Liver (tissue), 9 donors: Measurements from ENCODE around the gene ABLIM2. TPM values are rescaled to one million over a fixed set of nuclear protein-coding genes. Genes with fewer than 3 reads are reported as not detected.

Experiments used
- DNase-seq: peaks from one replicate; pipeline ENCODE4 v3.0.0-alpha.2; 2017; ENCODE audit warnings: low spot score
- H3K27ac ChIP-seq, 2 donors: one replicate each; pipeline ENCODE4 v1.7.0; 2013; ENCODE audit warnings: inconsistent platforms in 2 of 2, low read length in 2 of 2, control low read depth in 1 of 2, low read depth in 1 of 2, mild to moderate bottlenecking in 1 of 2
- H3K27me3 ChIP-seq, 4 donors: one replicate each; pipeline versions ENCODE4 v1.6.1 to v1.7.0; 2013; ENCODE audit warnings: low read length in 3 of 4, inconsistent platforms in 1 of 4, mild to moderate bottlenecking in 1 of 4, moderate library complexity in 1 of 4; ENCODE audit not compliant: control insufficient read depth in 4 of 4, insufficient read depth in 4 of 4
- H3K36me3 ChIP-seq, 4 donors: one replicate each; pipeline versions ENCODE4 v1.6.1 to v1.7.0; 2013; ENCODE audit warnings: low read length in 3 of 4, mild to moderate bottlenecking in 3 of 4, low read depth in 1 of 4, moderate library complexity in 1 of 4; ENCODE audit not compliant: control insufficient read depth in 4 of 4, insufficient read depth in 3 of 4
- H3K4me1 ChIP-seq, 4 donors: one replicate each; pipeline versions ENCODE4 v1.6.1 to v1.7.0; 2013; ENCODE audit warnings: low read length in 3 of 4, mild to moderate bottlenecking in 3 of 4, moderate library complexity in 1 of 4; ENCODE audit not compliant: control insufficient read depth in 4 of 4, insufficient read depth in 4 of 4
- H3K4me3 ChIP-seq, 3 donors: one replicate each; pipeline versions ENCODE4 v1.6.1 to v1.7.0; 2013; ENCODE audit warnings: low read length in 3 of 3, control low read depth in 1 of 3, low read depth in 1 of 3, mild to moderate bottlenecking in 1 of 3
- H3K9ac ChIP-seq, 2 donors: one replicate each; pipeline ENCODE4 v1.7.0; 2013; ENCODE audit warnings: low read length in 2 of 2, mild to moderate bottlenecking in 2 of 2, moderate library complexity in 2 of 2, control low read depth in 1 of 2, low read depth in 1 of 2
- H3K9me3 ChIP-seq, 4 donors: one replicate each; pipeline versions ENCODE4 v1.6.1 to v1.7.0; 2013; ENCODE audit warnings: low read length in 3 of 4; ENCODE audit not compliant: control insufficient read depth in 4 of 4
- ATF3 ChIP-seq: IDR thresholded peaks from 2 replicates; pipeline ENCODE4 v1.6.1; 2016; ENCODE audit warnings: antibody characterized with exemption
- CTCF ChIP-seq: fragments of 150-350 bp; IDR thresholded peaks from 2 replicates; pipeline ENCODE4 v1.5.1; 2017; ENCODE audit warnings: improper control_type of control experiment, low read depth, low read length; ENCODE audit not compliant: missing input control
- EGR1 ChIP-seq, 2 donors: IDR thresholded peaks; 2 replicates each; pipeline ENCODE4 v1.6.1; 2016 to 2018; ENCODE audit warnings: antibody characterized with exemption in 2 of 2, low read depth in 2 of 2
- FOXA1 ChIP-seq: IDR thresholded peaks from 2 replicates; pipeline ENCODE4 v1.6.1; 2016; ENCODE audit warnings: antibody characterized with exemption
- FOXA2 ChIP-seq: IDR thresholded peaks from 2 replicates; pipeline ENCODE4 v1.6.1; 2016; ENCODE audit warnings: antibody characterized with exemption
- GABPA ChIP-seq, 2 donors: IDR thresholded peaks in 1 of 2; conservative IDR thresholded peaks in 1 of 2; 2 replicates each; pipeline ENCODE4 v1.6.1; 2016; ENCODE audit warnings: antibody characterized with exemption in 2 of 2, mild to moderate bottlenecking in 1 of 2, moderate library complexity in 1 of 2
- HNF4A ChIP-seq, 2 donors: conservative IDR thresholded peaks; 2 replicates each; pipeline ENCODE4 v1.6.1; 2016; ENCODE audit warnings: antibody characterized with exemption in 2 of 2, mild to moderate bottlenecking in 2 of 2
- HNF4G ChIP-seq: IDR thresholded peaks from 2 replicates; pipeline ENCODE4 v1.6.1; 2016; ENCODE audit warnings: antibody characterized with exemption
- JUND ChIP-seq, 2 donors: IDR thresholded peaks; 2 replicates each; pipeline ENCODE4 v1.6.1; 2016; ENCODE audit warnings: antibody characterized with exemption in 2 of 2
- MAX ChIP-seq: IDR thresholded peaks from 2 replicates; pipeline ENCODE4 v1.6.1; 2016; ENCODE audit warnings: antibody characterized with exemption
- NR2F2 ChIP-seq: IDR thresholded peaks from 2 replicates; pipeline ENCODE4 v1.6.1; 2016; ENCODE audit warnings: antibody characterized with exemption
- RAD21 ChIP-seq, 2 donors: IDR thresholded peaks; 2 replicates each; pipeline ENCODE4 v1.6.1; 2016; ENCODE audit warnings: antibody characterized with exemption in 2 of 2, mild to moderate bottlenecking in 2 of 2
- REST ChIP-seq: IDR thresholded peaks from 2 replicates; pipeline ENCODE4 v1.6.1; 2016; ENCODE audit warnings: antibody characterized with exemption, mild to moderate bottlenecking
- RXRA ChIP-seq, 2 donors: IDR thresholded peaks; 2 replicates each; pipeline ENCODE4 v1.6.1; 2017 to 2018; ENCODE audit warnings: antibody characterized with exemption in 2 of 2, mild to moderate bottlenecking in 1 of 2
- SP1 ChIP-seq: IDR thresholded peaks from 2 replicates; pipeline ENCODE4 v1.6.1; 2018; ENCODE audit warnings: antibody characterized with exemption, mild to moderate bottlenecking
- TAF1 ChIP-seq: conservative IDR thresholded peaks from 2 replicates; pipeline ENCODE4 v1.6.1; 2016; ENCODE audit warnings: antibody characterized with exemption, mild to moderate bottlenecking
- YY1 ChIP-seq: IDR thresholded peaks from 2 replicates; pipeline ENCODE4 v1.6.1; 2016; ENCODE audit warnings: antibody characterized with exemption, mild to moderate bottlenecking
- ZBTB33 ChIP-seq: IDR thresholded peaks from 2 replicates; pipeline ENCODE4 v1.6.1; 2016; ENCODE audit warnings: antibody characterized with exemption
- WGBS: extraction: QIAGEN DNeasy Blood & Tissue Kit; methylation state at CpG from one replicate; pipeline ENCODE4 v1.1.7; 2013; 5-methylcytosine and 5-hydroxymethylcytosine counted together
- polyA plus RNA-seq, 2 donors: library from polyadenylated mRNA; stranded (reverse) in 1 of 2; unstranded in 1 of 2; fragments of 200-250 nt in 1 of 2; fragments of >200 nt in 1 of 2; fragmentation: Nextera tagmentation in 1 of 2; extraction: Ambion mirVana in 1 of 2; gene quantifications; one replicate each; pipeline versions ENCODE4 v1.2.1 to v1.2.3, GENCODE V29; 2013 to 2015
- total RNA-seq, 2 donors: library from RNA; depleted of rRNA; stranded (reverse); fragments of >200 nt; gene quantifications; one replicate each; pipeline ENCODE4 v1.2.3, GENCODE V29; 2014
- donor health status: healthy.
- donor health status: healthy.
- donor health status: healthy.
- donor health status: healthy.
- donor health status: healthy.

The ABLIM2 gene
- total and polyA plus RNA-seq, 4 donors = 0.75 to 2.5 (median 0.93) TPM

GRCh38 chr4:8171984-8172924 is 13.6 kb upstream of the ABLIM2 start:
- DNase-seq = no peak
- peaks cover 2 to 8% (median 6%) of the 10 kb centered on the region in 4 donors for H3K9me3 ChIP-seq
- WGBS = 81% methylated on average over 36 of the region's 36 CpGs
- H3K27ac ChIP-seq = no peak overlapping the region
- H3K9ac ChIP-seq = no peak overlapping the region
- no peaks in the 10 kb centered on the region for H3K27me3 ChIP-seq
- H3K36me3 ChIP-seq = no peaks in the 10 kb centered on the region
- TF ChIP-seq YY1 = no peak
- TF ChIP-seq HNF4G = no peak
- TF ChIP-seq FOXA1 = no peak
- TF ChIP-seq CTCF = no peak
- TF ChIP-seq TAF1 = no peak
- no peak for TF ChIP-seq FOXA2
- TF ChIP-seq REST = no peak
- TF ChIP-seq RAD21 (IDR thresholded peaks at IDR 0.05) = no peak
- no peak for TF ChIP-seq MAX
- TF ChIP-seq NR2F2 = no peak
- no peak for TF ChIP-seq HNF4A (conservative IDR thresholded peaks at IDR 0.05)
- TF ChIP-seq EGR1 (IDR thresholded peaks at IDR 0.05; ENCODE audit: low read depth in 2 of 2) = no peak
- no peak for TF ChIP-seq ZBTB33
- TF ChIP-seq JUND (IDR thresholded peaks at IDR 0.05) = no peak
- TF ChIP-seq ATF3 = no peak
- no peak for TF ChIP-seq SP1
- TF ChIP-seq RXRA (IDR thresholded peaks at IDR 0.05) = no peak
- no peak for TF ChIP-seq GABPA (IDR thresholded peaks at IDR 0.05 in 1 of 2, conservative IDR thresholded peaks at IDR 0.05 in 1 of 2)
- no peak overlapping the region for H3K4me3 ChIP-seq
- no peaks in the 10 kb centered on the region for H3K4me1 ChIP-seq
